GM21619 (cell line): Measurements from ENCODE around the gene LANCL2.

Experiments
- ATAC-seq: cut with Tn5 transposase; IDR thresholded peaks from one replicate; pipeline ENCODE4 v1.9.1; 2021; ENCODE audit not compliant: unreplicated experiment

The LANCL2 gene

DNA sequence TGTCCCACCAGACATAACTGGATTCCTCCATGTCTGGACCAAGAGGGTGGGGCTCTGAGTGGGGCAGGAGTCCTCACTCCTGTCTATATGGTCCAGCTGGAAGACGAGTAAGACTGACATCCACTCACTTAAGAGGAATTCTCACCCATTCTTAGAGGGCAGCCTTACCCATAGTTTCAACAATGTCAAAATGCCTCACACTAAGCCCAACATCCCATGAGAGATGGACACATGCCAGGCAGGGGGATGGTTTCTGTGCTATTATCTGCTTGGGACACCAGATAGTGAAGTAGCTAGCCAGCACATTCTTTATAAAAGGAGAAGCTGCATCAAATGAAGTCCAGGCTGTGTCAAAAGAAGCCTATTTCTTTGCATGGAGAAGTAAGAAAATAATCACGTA lies 4.7 kb upstream of the LANCL2 start:
- ATAC-seq = no peak

GRCh38 chr7:55361560-55361959 lies 3.6 kb upstream of the LANCL2 start:
- ATAC-seq = no peak

GRCh38 chr7:55362927-55363326 lies 2.2 kb upstream of the LANCL2 start:
- ATAC-seq = no peak

DNA sequence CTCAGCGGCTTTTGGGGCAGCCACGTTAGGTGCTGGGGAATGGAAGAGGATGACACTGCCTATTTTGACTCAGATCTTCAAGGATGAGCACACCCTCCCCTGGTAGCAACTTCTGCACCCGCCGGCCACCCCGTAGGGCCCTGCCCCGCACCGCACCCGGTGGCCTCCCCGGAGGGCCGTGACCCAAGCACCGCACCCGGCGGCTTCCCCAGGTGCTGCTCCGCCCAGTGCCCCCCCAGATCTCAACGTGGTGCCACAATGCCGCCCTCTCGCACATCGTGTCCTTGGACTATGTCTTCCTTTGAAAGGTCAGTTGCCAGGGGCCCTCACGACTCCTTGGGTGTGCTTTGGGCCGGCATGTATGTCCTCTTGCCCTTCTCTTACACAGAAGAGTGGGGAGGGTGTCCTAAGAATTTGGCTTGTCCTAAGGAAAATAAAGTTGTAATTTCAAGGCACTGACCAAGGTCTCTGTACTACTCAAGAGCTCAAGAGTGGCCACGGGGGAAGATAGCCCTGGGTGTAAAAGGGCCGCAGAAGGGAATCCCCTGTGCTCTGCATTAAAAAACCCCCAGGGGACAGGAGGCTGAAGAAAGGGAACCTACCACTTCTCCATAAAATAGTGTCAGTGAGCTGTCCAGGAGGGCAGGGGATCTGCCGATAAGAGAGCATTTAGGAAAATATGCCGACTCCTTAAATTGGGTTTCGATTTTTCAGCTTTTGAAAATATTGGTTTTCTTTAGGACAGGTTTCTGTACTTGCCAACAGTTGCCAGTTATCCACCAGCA lies 1.6 kb upstream of the LANCL2 start:
- ATAC-seq = no peak

DNA sequence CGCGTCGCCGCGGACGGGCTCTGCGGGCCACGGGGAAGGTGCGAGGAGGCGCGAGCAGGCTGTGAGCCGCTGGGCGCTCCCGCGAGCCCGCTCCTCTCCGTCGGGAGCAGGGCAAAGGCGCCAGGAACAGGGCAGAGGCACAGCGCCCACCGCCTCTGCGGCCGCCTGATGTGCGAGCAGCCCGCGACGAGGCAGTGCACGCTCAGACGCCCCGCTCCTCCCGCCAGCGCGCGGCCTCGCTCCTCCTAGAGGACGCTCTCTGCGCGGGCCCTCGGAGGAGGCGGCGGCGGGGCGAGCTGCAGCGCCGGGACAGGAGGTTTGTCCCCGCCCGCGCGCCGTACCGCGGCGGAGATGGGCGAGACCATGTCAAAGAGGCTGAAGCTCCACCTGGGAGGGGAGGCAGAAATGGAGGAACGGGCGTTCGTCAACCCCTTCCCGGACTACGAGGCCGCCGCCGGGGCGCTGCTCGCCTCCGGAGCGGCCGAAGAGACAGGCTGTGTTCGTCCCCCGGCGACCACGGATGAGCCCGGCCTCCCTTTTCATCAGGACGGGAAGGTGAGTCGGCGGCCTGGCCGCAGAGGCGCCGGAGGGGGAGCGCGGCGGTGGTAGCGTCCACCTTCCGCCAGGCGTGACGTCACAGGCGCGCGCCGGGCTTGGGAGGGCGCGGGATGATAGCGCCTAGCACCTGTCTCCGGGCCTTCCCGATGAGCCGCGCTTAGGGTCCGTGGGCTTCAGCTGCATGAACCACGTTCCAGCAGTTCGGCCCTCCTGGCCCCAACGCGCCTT lies 731 bp downstream of the LANCL2 start:
- ATAC-seq = peak; percentile 73

GRCh38 chr7:55366461-55367070 lies 1.4 kb downstream of the LANCL2 start:
- ATAC-seq = peak; percentile 18

- ATAC-seq = no peak
Observed at GRCh38 chr7:55367283-55367840, 2.2 kb downstream of the LANCL2 start.

- ATAC-seq = no peak
Observed at GRCh38 chr7:55369427-55370400, 4.6 kb downstream of the LANCL2 start.

DNA sequence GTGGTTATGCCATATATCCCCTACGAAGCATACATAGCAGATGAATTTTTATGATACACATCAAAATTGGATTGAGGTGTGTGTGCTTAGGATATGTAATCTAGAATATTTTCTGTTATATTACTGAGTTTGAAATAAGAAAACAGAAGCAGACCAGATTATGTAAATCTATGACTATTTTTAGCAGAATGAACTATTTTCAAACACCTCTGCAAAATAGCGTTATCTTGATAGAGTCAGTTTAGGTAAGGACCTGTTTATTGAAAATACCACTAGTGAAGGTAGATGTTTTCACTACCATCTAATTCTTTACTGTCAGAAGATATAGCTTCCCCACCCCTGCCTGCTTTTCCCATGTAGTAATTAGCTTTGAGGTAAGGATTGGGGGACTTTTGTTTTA lies 9.1 kb downstream of the LANCL2 start:
- ATAC-seq = no peak

GRCh38 chr7:55375237-55375636 lies 10.1 kb downstream of the LANCL2 start:
- no peak for ATAC-seq

DNA sequence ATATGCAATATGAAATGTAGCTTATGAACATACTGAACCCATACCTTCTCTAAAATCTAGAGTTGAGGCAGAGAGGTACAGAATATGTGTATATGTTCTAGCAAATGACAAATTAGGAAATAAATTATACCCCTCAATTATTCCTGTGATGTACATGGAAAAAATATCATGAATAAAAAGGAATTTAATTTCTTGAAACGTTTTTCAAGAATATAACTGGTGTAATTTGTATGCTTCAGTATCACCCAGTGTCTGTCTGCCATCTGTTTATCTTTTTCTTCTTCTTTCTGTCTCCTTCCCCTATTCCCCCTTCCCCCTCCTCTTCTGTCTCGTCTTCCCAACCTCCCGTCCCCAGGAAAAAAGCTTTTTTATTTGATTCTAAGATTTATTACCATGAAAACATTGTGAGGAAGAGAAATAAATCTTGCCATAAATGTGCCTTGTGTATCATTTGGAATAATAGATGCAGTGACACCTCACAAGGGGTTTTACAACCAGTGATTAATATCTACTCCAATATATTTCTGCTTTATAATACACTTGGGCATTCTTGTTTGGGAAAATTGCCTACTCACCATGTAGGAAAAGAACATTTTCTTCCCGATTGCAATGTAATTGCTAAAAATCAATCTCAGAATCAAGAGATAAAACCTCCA lies 12.2 kb downstream of the LANCL2 start:
- ATAC-seq = no peak

DNA sequence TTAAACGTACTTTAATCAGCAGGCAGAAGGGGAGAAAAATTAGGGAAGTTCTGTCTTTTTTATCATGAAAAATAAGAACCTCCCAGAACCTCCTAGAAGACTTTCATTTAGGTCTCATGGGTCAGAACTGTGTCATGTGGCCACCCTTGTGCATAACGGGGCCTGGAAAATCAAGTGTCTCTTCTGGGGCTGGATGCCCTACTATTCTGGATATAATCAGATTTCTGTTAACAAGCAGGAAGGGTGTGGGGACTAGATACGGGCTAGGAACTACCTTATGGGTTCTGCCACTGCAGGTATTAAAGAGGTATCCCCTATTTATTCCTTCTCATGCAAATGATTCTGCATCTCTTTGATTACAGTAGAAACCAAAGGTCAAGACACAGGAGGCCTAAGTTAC lies 14.1 kb downstream of the LANCL2 start:
- no peak for ATAC-seq

DNA sequence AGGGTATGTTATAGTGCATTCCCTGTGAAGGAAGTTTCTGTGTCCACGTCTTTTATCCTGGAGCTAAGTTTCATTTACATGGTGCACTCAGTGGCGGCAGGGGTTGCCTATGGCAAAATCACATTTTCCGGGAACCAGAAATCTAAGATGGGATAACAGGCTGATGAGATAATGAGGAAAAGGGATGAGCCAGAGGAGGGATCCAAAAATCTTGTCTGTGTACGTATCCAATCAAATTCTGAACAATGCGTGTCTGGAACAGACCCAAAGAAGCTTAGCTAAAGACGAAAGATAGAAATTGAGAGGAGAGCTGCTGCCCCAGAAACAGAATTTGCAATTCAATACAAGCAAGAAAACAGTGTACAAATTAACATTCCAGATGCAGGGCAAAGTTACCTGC lies 16.1 kb downstream of the LANCL2 start:
- no peak for ATAC-seq

GRCh38 chr7:55381696-55382095 lies 16.6 kb downstream of the LANCL2 start:
- ATAC-seq = no peak

- ATAC-seq = no peak
Observed at GRCh38 chr7:55382251-55382650, 17.1 kb downstream of the LANCL2 start.

DNA sequence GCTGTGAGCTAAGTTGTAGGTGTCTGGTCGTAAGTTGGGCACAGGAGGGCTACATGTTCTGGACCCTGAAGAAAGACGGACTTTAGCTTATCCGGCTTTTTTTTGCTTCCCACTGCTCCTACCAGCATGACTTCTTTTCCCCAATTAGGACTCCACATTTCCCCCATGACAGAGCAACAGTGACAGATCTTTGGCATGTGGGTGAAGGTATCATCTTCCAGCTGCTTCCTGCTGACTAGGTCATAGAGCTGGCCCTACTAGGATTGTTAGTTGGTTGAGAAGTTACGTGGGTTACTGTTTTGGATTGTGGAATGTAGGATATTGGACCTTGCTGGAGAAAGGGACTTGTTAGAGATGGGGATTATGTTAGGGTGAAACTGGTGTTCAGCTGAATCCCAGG lies 21.4 kb downstream of the LANCL2 start:
- no peak for ATAC-seq

DNA sequence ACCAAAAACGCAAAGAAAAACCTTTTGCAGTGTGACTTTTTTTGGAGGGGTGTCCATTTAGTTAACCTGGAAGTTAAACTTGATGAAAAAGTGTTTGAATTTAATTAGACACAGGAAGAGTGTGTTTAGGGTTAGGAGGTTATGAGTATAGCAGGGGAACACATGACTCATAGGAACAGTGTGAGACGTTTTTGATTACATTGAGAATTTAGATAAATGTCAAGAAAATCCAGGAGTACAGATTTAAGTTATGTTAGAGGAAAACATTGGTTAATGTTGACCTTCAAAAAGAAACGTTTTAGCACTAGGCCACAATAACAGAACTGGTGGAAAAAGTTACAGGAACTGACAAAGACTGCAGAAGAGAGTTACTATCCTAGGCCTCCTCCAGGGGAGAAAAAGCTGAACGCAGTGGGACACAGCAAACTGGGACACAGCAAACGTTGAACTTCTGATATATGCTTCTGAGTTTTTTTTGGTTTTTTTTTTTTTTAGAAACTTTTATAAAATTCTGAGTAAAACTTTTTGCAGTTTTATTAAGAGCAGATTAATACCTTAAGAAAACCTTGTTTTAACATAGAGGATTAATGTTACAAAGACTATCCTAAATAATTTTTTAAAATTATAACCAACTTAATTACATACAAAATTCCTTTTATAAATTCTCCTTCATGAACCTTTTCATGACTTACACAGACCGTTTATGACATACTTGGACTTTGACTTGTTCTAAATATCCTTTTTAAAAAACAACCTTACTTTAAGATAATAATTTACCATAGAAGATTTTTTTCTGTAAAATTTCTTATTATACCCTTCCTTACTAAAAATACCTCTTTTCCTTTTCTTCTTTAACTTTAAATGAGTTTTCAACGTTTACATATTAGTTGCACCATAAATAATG lies 22.2 kb downstream of the LANCL2 start:
- no peak for ATAC-seq

DNA sequence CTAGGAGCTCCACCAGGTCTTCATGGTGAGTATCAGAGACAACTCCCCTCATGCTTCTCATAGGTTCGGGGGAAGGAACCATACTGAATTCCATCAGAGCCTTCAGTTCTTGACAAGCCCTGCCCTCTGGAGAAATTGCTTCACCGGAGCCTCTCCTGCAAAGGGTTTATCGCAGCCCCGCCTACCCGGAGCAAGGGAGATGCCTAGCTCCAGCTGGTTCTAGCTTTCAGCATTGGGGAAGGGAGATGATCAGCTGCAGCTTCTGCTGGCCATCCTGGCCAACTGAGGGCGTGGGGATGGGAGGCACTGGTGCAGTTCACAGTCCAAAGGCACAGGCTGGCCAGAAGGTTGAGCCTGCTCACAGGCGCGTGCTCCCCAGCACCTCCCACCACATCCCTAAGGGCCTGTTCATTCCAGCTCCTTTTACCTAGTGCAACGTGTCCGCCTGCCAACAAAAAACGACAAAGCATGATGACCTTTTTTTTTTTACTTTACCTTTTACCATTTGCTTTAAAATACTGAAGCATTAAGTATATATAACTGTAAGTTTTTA lies 31.2 kb downstream of the LANCL2 start:
- no peak for ATAC-seq

GRCh38 chr7:55397617-55398016 lies 32.5 kb downstream of the LANCL2 start:
- no peak for ATAC-seq
